Iris pigment epithelial cell (primary cell): ENCODE data around the gene CHST3.

Experiments
- DNase-seq: peaks from one replicate; pipeline ENCODE4 v3.0.0-alpha.2; 2011; ENCODE audit warnings: low read depth

CHST3 gene

DNA sequence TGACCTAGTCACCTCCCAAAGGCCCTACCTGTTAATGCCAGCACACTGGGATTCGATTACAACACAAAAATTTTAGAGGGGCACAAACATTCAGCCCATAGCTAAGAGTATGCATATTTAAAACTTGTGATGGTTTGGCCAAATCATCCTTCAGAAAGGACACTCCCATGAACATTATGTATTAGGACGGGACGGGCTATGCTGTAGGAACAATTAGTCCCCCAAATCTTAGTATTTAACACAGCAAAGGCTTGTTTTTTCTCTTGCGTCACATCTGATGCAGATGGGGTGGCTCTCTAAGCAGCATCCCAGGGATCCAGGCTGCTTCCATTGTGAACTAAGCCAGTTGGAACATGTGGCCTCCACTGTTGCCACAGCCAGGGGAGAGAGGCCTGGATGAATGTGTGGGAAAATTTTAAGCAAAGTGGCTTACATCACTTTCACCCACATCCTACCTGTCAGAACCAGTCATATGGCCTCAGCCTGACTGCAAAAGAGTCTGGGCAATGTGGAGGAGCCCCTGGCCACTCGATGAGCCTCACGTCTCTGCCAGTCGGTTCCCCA lies 26.6 kb downstream of the CHST3 start:
- DNase-seq, result no peak

DNA sequence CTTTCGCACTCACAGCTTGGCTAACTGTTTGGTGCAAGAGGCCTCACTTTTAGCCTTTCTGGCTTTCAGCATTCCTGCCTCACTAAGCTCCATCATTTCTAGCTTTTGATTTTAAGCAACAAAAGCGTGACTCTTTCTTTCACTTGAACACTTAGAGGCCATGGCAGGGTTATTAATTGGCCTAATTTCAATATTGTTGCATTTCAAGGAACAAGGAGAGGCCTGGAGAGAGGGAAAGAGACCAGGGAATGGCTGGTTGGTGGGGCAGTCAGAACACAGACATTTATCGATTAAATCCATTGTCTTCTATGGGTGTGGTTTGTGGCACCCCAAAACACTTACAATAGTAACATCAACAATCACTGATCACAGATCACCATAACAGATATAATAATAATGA lies 31.3 kb downstream of the CHST3 start:
- no peak for DNase-seq

DNA sequence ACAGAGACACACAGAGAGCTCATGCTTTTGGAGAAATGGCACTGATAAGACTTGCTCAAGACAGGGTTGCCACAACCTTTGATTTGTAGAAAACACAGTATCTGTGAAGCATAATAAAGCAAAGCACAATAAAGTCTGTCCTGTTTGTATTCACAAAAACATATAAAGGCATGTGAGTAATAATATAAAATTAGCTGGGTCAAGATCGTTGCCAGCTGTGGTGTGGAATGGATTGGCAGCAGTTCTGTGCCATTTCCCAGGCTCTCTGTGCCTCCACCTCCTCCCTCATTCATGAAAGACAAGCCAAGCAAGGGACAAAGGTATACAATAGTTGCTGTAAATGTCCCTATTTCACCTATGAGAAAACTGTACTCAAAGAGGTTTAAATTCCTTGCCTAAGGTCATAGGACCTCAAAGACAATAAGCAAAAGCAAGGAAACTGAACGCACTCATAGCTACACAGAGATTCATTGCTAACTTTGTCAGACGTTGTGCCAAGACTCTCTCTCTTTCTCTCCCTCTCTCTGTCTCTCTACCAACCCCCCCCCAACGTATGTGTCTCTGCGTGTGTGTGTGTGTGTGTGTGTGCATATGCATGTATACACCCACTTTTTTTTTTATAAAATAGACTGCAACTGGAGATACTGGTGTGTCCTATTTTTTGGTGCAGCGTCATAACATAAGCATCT lies 31.8 kb downstream of the CHST3 start:
- DNase-seq, result no peak

DNA sequence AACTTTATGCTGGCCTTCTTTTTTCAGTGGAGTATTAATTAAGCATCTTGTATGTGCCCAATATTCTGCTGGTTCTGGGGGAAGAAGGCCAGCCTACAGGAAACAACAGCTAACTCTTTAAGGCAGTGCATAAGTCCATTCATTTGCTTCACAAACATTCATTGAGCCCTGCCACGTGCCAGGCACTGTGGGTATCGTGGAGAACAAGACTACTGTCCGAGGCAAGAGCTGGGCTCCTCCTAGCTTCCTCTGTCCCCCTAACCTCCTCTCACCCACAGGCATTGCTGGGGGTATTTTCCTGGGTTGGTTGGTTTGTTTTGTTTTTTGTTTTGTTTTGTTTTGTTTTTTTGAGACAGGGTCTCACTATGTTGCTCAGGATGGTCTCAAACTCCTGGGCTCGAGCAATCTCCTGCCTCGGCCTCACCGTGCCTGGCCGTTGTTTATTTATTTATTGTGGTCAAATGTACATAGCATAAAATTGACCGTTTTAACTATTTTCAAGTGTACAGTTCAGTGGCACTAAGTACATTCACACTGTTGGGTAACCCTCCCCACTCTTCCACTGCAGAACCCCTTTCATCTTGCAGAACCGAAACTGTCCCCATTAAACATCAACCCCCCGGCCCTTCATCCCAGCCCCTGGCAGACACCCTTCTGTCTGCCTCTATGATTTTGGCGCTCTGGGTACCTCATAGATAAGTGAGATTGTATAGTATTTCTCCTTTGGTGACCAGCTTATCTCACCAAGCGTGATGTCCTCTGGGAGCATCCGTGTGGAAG lies 32.6 kb downstream of the CHST3 start:
- no peak for DNase-seq

DNA sequence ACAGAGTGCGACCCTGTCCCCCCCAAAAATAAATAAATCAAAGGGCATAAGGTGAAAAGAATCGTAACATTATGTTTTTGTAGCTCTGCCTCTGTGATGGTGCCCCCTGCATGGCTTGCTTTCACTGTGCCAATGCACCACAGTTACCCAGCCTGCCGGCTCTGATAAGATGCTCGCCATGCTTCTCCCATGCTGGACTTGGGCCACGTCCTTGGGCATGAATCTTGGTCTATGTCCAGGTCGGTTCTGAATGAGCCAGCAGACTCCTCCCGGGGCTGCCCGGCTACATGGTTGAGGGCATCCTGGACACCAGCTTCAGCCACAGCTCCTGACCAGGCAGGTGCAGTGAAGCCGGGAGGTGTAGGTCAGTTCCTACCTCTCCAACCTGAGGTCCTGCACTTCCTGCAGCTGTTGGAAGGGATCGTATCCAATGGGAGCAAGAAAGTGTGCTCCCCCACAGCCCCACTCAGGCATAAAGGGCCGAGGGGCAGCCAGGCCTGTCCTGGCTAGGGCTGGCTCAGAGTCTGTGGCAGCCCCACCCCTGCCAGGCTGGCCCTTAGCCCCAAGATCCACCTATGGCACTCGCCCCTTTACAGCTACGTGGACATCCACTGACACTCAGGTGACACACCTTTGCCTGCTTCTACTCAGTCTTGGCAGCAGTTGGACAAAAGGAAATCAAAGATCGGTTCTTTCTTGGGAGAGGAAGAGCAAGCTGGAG lies 34.1 kb downstream of the CHST3 start:
- DNase-seq, result no peak

DNA sequence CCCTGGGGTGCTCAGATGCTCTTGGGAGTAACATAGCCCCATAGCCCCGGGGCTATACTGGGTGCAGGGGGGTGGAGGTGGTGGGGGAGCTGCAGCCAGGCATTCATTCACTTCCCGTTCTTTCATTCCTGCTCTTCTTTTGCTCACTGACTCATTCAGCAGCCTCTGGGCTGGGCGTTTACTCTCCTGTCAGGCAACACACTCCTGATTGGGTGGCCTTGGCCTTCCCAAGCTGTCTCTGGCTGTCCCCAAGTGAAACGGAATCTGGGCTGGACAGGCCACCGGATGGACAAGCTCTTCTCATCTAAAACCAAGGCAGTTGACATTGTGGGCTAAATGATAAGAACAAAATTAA lies 34.6 kb downstream of the CHST3 start:
- peak; percentile 78 for DNase-seq

DNA sequence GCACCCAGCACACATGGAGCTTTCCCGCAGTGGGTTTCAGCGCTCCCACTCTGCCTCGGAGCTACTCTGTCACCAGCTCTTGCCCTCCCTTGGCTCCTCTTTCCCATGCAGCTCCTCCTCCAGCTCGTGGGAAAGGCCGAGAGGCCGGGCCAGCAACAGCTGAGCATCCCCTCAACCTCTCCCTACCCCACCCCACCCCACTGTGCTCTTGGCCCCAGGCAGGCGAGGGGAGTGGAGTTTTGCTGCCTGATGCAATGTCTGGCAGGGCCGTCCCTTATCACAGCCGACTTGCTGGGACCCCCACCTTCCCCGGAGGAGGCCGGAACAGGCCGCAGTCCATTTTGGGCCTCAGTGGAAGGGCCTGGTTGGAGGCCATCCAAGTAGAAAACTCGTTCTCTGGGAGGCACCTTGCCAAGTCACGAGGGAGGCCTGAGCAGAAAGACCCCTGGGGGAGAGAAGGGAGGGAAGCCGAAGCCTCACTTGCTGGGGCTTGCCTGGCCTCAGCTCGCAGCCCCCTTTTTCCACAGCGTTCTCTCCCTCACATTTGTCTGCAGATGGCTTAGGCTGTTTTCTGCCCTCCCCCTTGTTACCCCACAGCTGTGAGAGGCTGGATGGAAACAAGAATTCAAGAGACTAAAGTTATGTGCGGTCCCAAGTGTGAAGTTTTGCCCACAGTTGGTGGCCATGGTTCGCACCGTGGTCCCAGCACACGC lies 35.3 kb downstream of the CHST3 start:
- peak; percentile 74 for DNase-seq

DNA sequence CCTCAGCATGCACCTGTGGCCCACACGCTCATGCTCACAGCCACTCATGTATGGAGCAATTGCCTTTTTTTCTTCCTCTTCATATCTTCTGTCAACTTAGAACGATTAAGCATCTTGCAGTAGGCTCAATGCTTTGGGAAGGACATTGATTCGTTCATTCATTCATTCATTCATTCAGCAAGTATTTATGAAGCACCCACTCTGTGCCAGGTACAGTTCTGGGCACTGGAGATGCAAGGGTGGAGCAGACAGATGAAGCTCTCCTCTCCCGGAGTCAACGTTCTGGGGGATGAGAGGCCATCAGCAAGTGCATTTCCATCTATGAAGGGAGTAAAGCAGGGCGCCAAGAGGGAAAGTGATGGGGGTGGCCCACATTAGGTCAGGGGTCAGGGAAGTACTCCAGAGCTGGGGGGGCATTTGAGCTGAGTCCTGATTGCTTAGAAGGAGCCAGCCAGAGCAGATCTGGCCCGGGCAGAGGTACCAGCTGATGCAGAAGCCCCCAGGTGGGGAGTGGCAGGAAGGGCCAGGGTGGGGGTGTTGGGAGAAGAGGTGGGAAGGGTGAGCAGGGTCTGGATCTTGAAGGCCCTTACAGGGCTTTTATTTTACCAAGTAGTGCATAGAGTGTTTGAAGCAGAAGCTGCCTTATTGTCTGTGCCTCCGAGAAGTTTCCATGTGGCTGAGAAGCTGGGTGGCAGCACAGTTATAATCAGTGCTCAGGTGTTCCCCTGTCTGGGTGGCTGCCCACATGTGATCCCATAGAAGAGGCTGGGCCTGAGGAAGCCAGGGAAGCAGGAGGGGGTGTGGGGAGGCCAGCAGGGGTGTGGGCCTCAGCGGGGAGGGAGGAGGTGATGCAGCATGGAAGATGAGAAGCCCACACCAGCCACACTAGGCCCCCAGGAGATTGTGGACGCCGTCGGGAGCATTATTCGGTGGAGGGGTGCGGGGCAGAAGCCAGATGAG lies 36.2 kb downstream of the CHST3 start:
- no peak for DNase-seq

DNA sequence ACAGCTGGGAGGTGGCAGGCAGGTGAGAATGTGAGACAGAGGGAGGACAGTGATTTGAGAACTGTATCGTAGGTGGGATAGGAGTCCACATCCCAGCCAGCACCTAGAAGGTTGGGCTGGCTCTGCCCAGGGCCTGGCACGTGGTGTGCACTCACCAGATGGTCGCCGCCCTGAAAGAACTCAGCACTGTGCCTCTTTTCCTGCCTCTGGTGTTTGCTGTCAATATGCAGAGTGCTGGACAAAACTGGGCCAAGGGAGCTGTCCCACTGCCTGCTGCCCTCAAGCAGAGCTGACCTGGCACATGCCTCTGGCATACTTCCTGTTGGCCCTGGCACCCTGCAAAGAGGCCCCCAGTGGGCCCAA lies 36.8 kb downstream of the CHST3 start:
- DNase-seq, result no peak

DNA sequence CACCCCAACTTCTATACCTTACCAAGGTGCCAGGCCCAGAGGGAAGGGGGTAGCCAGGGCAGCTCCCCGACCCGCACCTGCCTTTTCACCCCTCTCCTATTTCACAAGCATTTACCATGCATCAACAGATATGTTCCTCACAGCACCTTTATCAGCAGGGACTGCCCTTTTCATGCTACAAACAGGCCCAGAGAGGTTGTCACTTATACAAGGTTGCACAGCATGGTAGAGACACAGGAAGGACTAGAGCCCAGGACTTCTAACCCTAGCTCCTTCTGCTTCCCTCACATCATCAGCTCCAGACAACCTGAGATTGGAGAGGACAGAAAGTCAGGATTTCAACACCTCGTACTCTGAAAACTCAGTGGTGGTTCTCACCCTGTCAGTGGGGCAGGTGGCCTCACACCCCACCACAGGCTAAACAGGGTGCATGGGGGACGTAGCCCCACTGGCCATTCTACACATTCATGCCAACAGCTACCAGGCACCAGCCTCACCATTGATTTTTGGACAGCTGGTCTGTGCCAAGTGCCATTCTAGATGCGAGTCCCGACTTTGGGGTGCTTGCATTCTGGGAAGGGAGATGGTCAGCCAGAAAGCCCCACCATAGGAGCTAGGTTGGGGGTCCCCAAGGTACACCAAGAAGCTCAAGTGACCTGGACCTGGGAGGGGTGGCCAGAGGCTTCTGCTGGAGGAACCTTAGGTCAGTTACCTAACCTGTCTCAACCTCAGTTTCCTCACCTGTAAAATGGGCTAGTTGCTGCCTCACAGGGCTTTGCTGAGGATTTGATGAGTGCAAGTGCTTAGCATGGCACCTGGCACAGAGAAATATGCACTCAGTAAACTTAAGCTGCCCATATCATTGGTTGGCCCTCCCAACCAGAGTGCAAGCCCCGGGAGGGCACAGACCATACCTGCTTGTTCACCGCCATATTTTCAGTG lies 38.4 kb downstream of the CHST3 start:
- no peak for DNase-seq

DNA sequence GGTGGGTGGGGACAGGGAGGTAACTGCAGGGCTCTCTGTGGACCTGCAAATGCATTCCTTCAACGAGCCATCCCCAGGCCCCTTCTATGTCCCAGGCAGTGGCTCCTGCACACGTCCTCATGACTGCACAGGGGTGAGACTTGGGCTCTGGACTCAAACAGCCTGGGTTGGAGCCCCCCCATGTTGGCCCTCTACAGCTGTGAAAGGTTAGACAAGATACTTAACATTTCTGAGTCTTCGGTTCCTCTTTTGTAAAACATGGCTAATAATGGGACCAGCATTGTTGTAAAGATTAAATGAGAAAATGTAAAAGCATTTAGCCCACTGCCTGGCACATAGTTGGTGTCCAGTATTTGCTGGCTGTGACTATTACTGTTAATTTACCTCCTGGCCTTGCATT lies 41.8 kb downstream of the CHST3 start:
- DNase-seq, result no peak

DNA sequence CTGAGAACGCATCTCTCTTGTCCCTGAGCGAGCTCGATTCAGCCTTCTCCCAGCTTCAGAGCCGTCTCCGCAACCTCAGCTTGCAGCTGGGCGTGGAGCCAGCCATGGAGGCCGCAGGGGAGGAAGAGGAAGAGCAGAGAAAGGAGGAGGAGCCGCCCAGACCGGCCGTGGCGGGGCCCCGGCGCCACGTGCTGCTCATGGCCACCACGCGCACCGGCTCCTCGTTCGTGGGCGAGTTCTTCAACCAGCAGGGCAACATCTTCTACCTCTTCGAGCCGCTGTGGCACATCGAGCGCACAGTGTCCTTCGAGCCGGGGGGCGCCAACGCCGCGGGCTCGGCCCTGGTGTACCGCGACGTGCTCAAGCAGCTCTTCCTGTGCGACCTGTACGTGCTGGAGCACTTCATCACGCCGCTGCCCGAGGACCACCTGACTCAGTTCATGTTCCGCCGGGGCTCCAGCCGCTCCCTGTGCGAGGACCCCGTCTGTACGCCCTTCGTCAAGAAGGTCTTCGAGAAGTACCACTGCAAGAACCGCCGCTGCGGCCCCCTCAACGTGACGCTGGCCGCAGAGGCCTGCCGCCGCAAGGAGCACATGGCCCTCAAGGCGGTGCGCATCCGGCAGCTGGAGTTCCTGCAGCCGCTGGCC lies 43.2 kb downstream of the CHST3 start:
- no peak for DNase-seq

DNA sequence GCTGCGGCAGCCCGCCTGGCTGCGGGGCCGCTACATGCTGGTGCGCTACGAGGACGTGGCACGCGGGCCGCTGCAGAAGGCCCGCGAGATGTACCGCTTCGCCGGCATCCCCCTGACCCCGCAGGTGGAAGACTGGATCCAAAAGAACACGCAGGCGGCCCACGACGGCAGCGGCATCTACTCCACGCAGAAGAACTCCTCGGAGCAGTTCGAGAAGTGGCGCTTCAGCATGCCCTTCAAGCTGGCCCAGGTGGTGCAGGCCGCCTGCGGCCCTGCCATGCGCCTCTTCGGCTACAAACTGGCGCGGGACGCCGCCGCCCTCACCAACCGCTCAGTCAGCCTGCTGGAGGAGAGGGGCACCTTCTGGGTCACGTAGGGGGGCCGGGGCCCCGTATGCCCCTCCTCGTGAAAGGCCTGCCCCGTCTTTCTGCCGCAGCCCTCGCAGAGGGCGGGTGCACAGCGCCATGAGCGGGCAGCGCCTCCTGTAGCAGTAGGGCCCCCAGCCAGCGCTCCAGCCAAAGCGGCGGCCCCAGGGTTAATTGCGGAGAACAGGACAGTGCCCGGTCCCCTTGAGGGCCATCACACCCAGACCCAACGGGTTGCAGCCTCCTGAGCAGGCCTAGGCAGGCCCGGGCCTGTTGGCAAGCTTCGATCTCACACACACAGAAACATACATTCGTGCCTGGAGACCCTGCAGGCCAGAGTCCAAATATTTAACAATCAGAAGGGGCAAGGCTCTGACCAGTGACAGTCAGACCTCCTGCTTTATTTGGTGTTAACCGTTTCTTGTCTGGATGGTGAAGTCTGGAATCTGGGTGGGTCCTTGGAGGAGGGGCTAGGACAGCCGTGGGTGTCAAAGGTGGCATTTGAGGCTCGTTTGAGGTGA lies 44.1 kb downstream of the CHST3 start:
- DNase-seq, result no peak

DNA sequence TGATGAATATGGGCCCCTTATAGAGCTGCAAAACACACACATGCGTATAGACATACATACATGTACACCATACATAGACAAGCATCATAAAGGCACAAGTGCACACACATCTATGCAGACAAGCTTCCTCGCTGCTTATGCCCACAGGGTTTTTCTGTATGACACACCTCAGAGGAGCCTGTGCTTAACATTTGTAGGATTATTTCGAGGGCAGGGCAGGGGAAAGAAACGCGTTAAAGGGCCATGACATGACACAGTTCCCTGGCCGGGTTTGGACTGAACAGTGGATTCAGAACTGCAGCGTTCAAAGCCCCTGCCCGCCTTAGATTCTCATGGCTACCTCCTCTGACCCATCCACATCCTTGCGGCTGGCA lies 44.8 kb downstream of the CHST3 start:
- no peak for DNase-seq

DNA sequence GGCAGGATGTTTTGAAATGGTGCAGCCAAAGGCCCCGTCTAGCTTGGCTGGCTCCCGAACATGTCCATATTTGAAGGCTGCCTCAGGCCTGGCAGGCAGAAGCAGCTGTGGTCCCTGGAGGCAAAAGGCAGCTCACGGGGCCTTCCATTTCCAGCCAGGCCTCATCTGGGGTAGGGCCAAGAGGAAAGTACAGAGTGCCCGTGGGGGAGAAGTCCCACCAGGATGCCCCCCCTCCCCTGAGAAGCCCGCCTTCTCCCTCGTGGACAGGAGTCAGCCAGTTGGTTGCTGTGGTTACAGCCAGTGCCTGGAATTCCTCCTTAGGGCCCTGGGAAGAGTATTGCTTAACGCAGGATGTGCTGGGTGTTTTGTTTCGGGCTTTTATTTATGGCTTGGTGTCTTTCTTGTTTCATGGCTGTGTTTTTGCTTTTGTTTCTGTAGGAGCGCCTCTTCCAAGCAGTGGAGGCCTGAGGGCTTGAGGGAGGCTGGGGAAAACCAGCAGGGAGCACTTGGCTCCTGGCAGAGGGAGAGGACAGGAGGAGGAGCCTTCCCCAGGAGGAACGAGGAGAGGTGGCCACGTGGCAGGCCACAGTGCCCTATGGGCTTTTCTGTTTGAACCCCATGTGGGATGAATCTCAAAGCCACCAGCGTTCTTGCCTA lies 45.4 kb downstream of the CHST3 start:
- peak; percentile 94 for DNase-seq

DNA sequence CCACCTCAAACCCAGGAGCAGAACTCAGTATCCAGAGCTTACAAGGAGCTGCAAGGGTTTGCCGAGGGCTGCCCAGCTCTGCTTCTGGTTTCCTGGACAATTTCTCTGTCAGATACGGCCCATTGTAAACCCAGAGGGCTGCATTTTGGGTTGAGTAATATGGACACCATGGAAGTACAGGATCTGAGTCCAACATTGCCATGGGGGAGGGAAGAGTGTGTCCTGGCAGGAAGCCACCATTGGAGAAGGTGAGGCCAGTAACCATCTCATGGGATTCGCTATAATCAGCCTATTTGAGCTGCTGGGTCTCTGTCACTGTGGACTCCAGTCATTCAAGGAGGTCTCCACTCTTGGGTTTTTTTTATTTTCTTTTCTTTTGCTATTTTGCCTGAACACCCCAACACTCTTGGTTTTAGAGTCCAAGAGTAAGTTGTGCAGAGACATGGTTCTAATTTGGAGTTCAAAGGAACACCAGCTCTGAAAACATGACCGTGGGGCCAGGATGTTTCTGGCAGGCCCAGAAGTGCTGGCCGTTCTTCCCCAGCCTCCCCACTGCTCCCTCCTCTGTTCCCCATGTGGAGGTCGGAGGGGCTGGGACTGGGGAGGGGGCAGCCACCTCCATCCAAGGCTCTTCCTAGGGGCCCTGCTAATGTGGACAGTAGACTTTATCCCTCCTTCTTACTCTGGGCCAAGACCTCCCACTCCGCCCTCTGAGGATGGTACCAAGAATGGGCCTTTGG lies 46.2 kb downstream of the CHST3 start:
- no peak for DNase-seq

DNA sequence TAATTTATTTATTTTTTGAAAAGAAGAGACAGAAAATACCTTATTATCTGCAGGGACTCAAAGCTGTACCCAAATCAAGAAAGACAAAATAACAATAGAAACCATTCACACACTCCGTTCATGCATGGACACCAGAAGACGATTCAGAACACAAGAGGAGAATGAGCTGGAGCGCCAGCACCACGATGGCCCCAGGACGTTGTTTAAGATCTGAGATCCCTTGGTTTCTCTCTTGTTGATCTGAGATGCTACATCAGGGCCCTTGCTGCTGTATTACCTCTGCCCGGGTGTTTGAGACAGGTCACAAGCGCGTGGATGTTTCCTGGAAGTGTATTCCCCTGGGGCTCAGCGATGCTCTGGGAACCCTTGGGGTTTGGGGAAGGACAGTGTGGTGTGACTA lies 46.8 kb downstream of the CHST3 start:
- no peak for DNase-seq
